Activated naive CD4-positive, alpha-beta T cell (primary cell): ENCODE data around the gene QSOX2.

ENCODE experiments used
- DNase-seq, 4 experiments: peaks; one replicate each; lab custom pipeline; 2025; lab: John Stamatoyannopoulos, UW

QSOX2 gene

GRCh38 chr9:136190237-136190601, 55.4 kb downstream of the QSOX2 start:
- DNase-seq, result no peak

GRCh38 chr9:136189394-136190236, 56.0 kb downstream of the QSOX2 start:
- DNase-seq, result no peak

- no peak for DNase-seq
Observed at GRCh38 chr9:136187683-136188586, 57.7 kb downstream of the QSOX2 start.

- DNase-seq, result no peak
Observed at GRCh38 chr9:136187197-136187596, 58.4 kb downstream of the QSOX2 start.

- DNase-seq, result no peak
Observed at GRCh38 chr9:136186386-136186785, 59.2 kb downstream of the QSOX2 start.

GRCh38 chr9:136185596-136186366, 59.8 kb downstream of the QSOX2 start:
- DNase-seq, result no peak

GRCh38 chr9:136185066-136185465, 60.5 kb downstream of the QSOX2 start:
- DNase-seq, result no peak

GRCh38 chr9:136182850-136183422, 62.7 kb downstream of the QSOX2 start:
- DNase-seq, result no peak

GRCh38 chr9:136182420-136182787, 63.2 kb downstream of the QSOX2 start:
- no peak for DNase-seq

- DNase-seq, result no peak
Observed at GRCh38 chr9:136181784-136182419, 63.7 kb downstream of the QSOX2 start.

- DNase-seq, result no peak
Observed at GRCh38 chr9:136180586-136180985, 65.0 kb downstream of the QSOX2 start.

- DNase-seq, result no peak
Observed at GRCh38 chr9:136179761-136180160, 65.9 kb downstream of the QSOX2 start.

- no peak for DNase-seq
Observed at GRCh38 chr9:136179101-136179616, 66.5 kb downstream of the QSOX2 start.

GRCh38 chr9:136178773-136179075, 66.9 kb downstream of the QSOX2 start:
- no peak for DNase-seq

- no peak for DNase-seq
Observed at GRCh38 chr9:136178061-136178772, 67.4 kb downstream of the QSOX2 start.

- DNase-seq, result no peak
Observed at GRCh38 chr9:136177224-136177623, 68.4 kb downstream of the QSOX2 start.

- no peak for DNase-seq
Observed at GRCh38 chr9:136175616-136176197, 69.9 kb downstream of the QSOX2 start.

GRCh38 chr9:136174779-136175615, 70.6 kb downstream of the QSOX2 start:
- DNase-seq, result no peak

- no peak for DNase-seq
Observed at GRCh38 chr9:136173648-136174290, 71.8 kb downstream of the QSOX2 start.
